PFSK-1 (cell line): Measurements from ENCODE around the gene VASH2.

Experiments used
- FOXP2 ChIP-seq: optimal IDR thresholded peaks from 2 replicates; pipeline ENCODE3; 2011; ENCODE audit warnings: borderline replicate concordance, control low read depth, inconsistent platforms; ENCODE audit not compliant: insufficient read depth; ENCODE audit errors: extremely low read length, extremely low read depth
- POLR2AphosphoS5 ChIP-seq: IDR thresholded peaks from 2 replicates; pipeline ENCODE4 v1.6.1; 2012; ENCODE audit warnings: low read depth, mild to moderate bottlenecking, control low read depth, low read length, moderate library complexity
- REST ChIP-seq, 2 experiments: IDR thresholded peaks; 2 replicates each; pipeline versions ENCODE4 v1.6.1 to v1.8.0; 2011 to 2012; ENCODE audit warnings: low read depth in 2 of 2, low read length in 2 of 2, control low read depth in 1 of 2, inconsistent platforms in 1 of 2, mild to moderate bottlenecking in 1 of 2, moderate library complexity in 1 of 2; ENCODE audit not compliant: insufficient read depth in 1 of 2
- SIN3A ChIP-seq: IDR thresholded peaks from 2 replicates; pipeline ENCODE4 v1.6.1; 2012; ENCODE audit warnings: mild to moderate bottlenecking, low read length, moderate library complexity, borderline replicate concordance; ENCODE audit not compliant: insufficient read depth
- TAF1 ChIP-seq: IDR thresholded peaks from 2 replicates; pipeline ENCODE4 v1.6.1; 2012; ENCODE audit warnings: low read length, control low read depth, borderline replicate concordance; ENCODE audit not compliant: insufficient read depth

- TF ChIP-seq SIN3A, result no peak
- no peak for TF ChIP-seq REST (IDR thresholded peaks at IDR 0.05; ENCODE audit: insufficient read depth in 1 of 2, low read depth in 2 of 2, low read length in 2 of 2)
- no peak for TF ChIP-seq POLR2AphosphoS5
- no peak for TF ChIP-seq TAF1
- TF ChIP-seq FOXP2, result no peak
These were observed 4.7 kb upstream of the VASH2 start for GRCh38 chr1:212945463-212946160.
